NCI-H2196 (cell line): ENCODE measurements around the gene ANGPTL7.
"Not testable (repeated sequence)": the region's sequence is repeated elsewhere in the genome, so short reads cannot be mapped to it uniquely, and the experiment has no call there.

ENCODE experiments used
- DNase-seq: peaks from one replicate; lab custom pipeline; 2025; ENCODE audit not compliant: unreplicated experiment; lab: John Stamatoyannopoulos, UW

Gene ANGPTL7

DNA sequence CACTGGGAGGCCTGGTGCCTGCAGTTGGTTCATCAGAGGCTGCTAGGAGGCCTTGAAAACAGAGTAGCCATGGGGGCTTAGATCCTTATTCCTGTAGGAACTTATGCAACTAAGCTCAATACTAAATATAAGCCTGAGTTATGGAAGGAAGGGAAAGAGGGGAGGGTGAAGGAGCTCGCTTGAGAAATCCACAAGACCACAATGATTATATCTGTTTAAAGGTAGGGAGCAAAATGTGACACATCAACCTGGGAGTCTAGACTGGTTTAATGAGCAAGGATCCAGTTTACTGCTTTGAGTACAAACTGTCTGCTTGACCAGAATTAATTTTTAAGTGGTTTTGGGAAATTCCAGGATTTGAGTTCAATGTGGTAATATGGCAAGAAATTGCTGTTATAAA is 20.4 kb upstream of the ANGPTL7 start:
- no peak for DNase-seq

GRCh38 chr1:11169202-11169601 is 20.0 kb upstream of the ANGPTL7 start:
- no peak for DNase-seq

DNA sequence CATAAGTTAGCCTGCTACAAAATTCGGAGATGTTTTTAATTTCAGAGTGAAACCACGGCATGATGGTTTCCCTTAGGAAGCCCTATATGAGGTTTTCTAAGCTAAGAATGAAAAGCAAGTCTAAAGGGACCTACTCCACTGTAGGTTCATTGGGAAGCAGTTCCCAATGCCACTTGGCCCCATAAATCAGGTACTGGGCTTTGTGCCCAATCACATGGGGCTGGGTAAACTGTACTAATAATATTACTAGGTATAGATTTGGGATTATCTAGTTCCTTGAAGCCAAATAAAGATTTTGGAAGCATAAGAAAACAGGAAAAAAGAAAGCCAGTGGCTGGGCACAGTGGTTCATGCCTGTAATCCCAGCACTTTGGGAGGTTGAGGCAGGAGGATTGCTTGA is 19.1 kb upstream of the ANGPTL7 start:
- DNase-seq, result no peak

DNA sequence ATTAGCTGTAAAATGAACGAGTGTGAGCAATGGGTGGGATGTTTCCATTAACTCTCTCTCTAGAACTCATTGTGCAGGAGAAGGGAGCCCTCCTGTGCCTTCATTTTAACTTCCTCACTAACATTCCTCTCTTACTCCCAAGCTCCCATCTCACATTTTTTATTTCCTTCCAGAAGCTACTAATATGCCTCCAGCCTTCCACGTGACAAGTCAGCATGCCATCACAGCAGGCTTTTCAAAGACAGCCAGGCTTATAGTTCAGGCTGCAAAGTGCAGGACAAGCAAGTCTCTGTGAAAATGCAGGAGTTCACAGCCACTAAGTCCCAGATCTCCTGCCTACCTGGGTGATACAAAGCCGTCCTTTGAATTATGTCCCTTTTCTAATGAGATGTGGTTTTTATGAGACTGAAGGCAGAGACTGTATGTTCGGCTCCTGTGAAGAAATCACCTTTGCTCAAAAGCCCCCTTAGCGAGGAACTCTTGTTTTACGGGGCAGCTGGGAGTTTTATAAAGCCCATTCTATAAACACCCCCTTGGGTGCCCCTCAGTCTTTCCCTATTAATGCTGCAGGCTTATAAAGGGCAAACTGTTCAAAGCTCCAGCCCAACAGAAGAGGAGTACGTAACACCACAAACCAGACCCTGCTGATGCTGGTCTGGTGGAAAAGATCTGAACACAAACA is 14.8 kb upstream of the ANGPTL7 start:
- DNase-seq, result no peak

DNA sequence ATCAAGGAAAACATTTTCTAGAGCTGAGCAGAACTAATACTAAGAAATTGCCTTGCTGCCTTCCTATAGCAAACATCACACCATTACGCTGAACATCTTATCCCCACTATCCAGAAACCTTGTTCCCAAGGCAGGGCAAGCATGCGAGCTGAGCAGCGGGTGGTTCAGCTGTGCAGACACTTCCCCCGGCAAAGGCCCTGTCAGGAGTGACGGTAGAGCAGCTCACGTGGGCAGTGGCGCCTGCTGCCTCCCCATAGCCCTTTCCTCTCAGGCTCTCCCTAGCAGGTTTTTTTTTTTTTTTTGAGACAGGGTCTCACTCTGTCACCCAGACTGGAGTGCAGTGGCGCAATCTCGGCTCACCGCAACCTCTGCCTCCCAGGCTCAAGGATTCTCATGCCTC is 13.7 kb upstream of the ANGPTL7 start:
- no peak for DNase-seq

- no peak for DNase-seq
These were observed 13.0 kb upstream of the ANGPTL7 start for GRCh38 chr1:11176081-11176706.

- no peak for DNase-seq
These were observed 10.8 kb upstream of the ANGPTL7 start for GRCh38 chr1:11178021-11179015.

GRCh38 chr1:11179125-11179524 is 10.0 kb upstream of the ANGPTL7 start:
- DNase-seq, result no peak

DNA sequence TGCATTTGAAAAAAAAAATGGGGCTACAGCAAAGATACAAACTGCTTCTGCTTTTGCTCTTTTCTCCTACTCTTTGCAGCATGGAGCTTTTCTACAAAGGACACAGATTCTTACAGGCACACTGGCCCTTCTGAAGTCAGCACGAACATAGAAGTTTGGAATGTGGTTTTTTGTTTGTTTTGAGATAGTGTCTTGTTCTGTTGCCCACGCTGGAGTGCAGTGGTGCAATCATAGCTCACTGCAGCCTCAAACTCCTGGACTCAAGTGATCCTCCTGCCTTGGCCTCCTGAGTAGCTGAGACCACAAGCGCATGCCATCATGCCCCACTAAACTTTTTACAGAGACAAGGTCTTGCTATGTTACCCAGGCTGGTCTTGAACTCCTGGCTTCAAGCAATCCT is 9.4 kb upstream of the ANGPTL7 start:
- DNase-seq, result not testable (repeated sequence)

GRCh38 chr1:11180342-11180744 is 8.8 kb upstream of the ANGPTL7 start:
- DNase-seq, result no peak

- DNase-seq, result no peak
These were observed 6.3 kb upstream of the ANGPTL7 start for GRCh38 chr1:11182884-11183283.

- DNase-seq, result no peak
These were observed 4.2 kb upstream of the ANGPTL7 start for GRCh38 chr1:11184973-11185372.

DNA sequence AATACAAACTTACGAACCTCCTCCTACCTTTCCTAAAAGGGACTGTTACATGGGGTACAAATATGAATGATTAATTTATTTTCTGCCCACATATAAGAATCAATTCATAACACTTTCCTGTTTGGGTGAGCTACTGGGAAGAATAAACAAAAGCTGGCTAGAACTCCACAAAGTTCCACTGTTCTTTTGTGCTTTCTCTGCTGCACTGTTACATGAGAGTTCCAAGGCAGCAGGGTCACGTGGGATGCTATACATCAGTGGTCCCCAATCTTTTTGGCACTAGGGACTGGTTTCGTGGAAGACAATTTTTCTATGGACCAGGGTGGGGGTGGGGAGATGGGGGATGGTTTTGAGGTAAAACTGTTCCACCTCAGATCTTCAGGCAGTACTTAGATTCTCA is 2.2 kb upstream of the ANGPTL7 start:
- DNase-seq, result no peak

- no peak for DNase-seq
These were observed 1.7 kb upstream of the ANGPTL7 start for GRCh38 chr1:11187494-11187893.

GRCh38 chr1:11187931-11188330 is 1.2 kb upstream of the ANGPTL7 start:
- DNase-seq, result no peak

- DNase-seq, result no peak
These were observed 774 bp upstream of the ANGPTL7 start for GRCh38 chr1:11188381-11188780.

DNA sequence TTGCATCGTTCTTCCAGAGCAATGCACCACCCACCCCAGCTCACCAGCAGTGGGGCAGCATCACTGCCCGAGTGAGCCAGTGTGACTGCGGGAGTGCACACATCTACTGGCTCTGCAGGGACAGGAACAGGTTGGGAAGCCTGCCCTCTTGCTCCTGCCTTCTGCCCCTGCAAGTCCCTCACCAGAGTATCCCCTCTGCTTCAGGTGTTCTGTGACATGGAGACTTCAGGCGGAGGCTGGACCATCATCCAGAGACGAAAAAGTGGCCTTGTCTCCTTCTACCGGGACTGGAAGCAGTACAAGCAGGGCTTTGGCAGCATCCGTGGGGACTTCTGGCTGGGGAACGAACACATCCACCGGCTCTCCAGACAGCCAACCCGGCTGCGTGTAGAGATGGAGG is 4.2 kb downstream of the ANGPTL7 start:
- no peak for DNase-seq

DNA sequence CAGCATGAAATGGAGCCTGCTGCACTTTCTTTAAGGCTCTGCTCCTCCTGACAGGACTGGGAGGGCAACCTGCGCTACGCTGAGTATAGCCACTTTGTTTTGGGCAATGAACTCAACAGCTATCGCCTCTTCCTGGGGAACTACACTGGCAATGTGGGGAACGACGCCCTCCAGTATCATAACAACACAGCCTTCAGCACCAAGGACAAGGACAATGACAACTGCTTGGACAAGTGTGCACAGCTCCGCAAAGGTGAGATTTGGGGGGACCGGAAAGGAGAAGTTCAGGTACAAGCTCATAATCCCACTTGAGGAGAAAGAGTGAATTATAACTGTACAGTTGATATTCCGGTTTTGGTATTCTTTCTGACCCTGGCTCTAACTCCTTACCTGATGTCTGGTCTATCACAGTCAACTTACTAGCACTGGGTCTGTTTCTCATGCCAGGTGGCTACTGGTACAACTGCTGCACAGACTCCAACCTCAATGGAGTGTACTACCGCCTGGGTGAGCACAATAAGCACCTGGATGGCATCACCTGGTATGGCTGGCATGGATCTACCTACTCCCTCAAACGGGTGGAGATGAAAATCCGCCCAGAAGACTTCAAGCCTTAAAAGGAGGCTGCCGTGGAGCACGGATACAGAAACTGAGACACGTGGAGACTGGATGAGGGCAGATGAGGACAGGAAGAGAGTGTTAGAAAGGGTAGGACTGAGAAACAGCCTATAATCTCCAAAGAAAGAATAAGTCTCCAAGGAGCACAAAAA is 5.4 kb downstream of the ANGPTL7 start:
- no peak for DNase-seq

GRCh38 chr1:11196945-11197344 is 7.8 kb downstream of the ANGPTL7 start:
- DNase-seq, result no peak

DNA sequence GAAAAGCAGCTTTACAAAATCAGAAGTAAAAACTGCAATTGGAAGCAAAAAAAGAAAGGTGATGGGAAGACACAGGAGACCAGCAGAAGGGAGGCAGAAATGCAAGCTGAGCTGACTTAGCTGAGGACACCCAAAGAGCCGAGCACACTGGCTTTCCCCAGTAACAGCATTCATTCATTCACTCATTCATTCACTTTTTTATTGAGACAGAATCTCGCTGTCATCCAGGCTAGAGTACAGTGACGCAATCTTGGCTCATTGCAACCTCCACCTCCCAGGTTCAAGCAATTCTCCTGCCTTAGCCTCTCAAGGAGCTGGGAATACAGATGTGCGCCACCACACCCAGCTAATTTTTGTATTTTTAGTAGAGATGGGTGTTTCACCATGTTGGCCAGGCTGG is 8.2 kb downstream of the ANGPTL7 start:
- no peak for DNase-seq

DNA sequence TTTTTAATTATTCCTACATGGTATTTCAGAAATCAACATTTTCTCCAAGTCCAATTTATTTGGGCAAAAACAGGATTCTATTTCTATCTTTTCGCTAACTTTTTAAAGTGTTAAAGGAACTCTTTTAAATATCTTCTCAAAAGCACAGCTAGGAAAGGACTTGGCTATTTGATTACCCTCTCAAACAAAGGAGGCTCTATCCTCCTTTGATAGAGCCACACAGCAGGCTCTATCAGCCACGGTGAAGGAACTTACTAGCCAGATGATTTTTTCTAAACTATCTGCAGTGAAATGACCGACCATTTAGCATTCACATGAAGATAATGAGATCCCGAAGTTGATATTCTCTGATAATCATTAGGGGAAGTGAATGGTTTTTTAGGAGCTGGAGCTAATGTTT is 9.1 kb downstream of the ANGPTL7 start:
- DNase-seq, result no peak
